ENCODE results near the gene DNAJC18. TPM values are rescaled to one million over a fixed set of nuclear protein-coding genes. Genes with fewer than 3 reads are reported as not detected.

The DNAJC18 gene
- total and polyA plus RNA-seq, 4 donors, result 0.66 to 1.8 (median 0.83) TPM

DNA sequence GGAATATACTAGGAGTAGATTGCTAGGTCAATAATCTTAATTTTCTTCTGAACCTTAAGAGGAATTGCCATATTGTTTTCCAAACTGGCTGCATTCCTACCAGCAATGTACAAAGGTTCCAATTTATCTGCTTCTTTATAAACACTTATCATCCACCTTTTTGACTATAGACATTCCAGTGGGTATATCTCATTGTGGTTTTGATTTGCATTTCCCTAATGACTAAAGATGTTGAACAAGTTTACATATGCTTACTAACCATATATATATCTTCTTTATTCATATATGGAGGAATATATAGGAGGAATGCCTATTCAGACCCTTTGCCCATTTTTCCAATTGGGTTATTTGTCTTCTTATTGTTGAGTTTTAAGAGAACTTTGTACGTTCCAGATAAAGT, 7.6 kb downstream of the DNAJC18 start:
- H3K9me3 ChIP-seq (ENCODE audit: control insufficient read depth in 4 of 4, low read length in 3 of 4), result no peaks in the 10 kb centered on the region
- no peak overlapping the region for H3K27ac ChIP-seq (ENCODE audit: low read depth in 1 of 2, low read length in 2 of 2)
- 90% methylated on average over 1 of the region's 1 CpG for WGBS
- H3K27me3 ChIP-seq (ENCODE audit: control insufficient read depth in 4 of 4, insufficient read depth in 4 of 4, low read length in 3 of 4), result no peaks in the 10 kb centered on the region
- H3K4me3 ChIP-seq (ENCODE audit: low read depth in 1 of 3, low read length in 3 of 3), result no peak overlapping the region
- H3K4me1 ChIP-seq (ENCODE audit: control insufficient read depth in 4 of 4, insufficient read depth in 4 of 4, low read length in 3 of 4), result no peaks in the 10 kb centered on the region
- H3K9ac ChIP-seq (ENCODE audit: low read depth in 1 of 2, low read length in 2 of 2), result no peak overlapping the region
- H3K36me3 ChIP-seq (ENCODE audit: control insufficient read depth in 4 of 4, insufficient read depth in 3 of 4, low read depth in 1 of 4, low read length in 3 of 4), result no peaks in the 10 kb centered on the region
- TF ChIP-seq YY1 (IDR thresholded peaks at IDR 0.05) (no peak), HNF4G (IDR thresholded peaks at IDR 0.05) (no peak), SP1 (IDR thresholded peaks at IDR 0.05) (no peak), TAF1 (conservative IDR thresholded peaks at IDR 0.05) (no peak), RXRA (IDR thresholded peaks at IDR 0.05) (no peak), MAX (IDR thresholded peaks at IDR 0.05) (no peak), GABPA (IDR thresholded peaks at IDR 0.05 in 1 of 2, conservative IDR thresholded peaks at IDR 0.05 in 1 of 2) (no peak), NR2F2 (IDR thresholded peaks at IDR 0.05) (no peak), HNF4A (conservative IDR thresholded peaks at IDR 0.05) (no peak), RAD21 (IDR thresholded peaks at IDR 0.05) (no peak), ZBTB33 (IDR thresholded peaks at IDR 0.05) (no peak)
- TF ChIP-seq, protein P1, sequence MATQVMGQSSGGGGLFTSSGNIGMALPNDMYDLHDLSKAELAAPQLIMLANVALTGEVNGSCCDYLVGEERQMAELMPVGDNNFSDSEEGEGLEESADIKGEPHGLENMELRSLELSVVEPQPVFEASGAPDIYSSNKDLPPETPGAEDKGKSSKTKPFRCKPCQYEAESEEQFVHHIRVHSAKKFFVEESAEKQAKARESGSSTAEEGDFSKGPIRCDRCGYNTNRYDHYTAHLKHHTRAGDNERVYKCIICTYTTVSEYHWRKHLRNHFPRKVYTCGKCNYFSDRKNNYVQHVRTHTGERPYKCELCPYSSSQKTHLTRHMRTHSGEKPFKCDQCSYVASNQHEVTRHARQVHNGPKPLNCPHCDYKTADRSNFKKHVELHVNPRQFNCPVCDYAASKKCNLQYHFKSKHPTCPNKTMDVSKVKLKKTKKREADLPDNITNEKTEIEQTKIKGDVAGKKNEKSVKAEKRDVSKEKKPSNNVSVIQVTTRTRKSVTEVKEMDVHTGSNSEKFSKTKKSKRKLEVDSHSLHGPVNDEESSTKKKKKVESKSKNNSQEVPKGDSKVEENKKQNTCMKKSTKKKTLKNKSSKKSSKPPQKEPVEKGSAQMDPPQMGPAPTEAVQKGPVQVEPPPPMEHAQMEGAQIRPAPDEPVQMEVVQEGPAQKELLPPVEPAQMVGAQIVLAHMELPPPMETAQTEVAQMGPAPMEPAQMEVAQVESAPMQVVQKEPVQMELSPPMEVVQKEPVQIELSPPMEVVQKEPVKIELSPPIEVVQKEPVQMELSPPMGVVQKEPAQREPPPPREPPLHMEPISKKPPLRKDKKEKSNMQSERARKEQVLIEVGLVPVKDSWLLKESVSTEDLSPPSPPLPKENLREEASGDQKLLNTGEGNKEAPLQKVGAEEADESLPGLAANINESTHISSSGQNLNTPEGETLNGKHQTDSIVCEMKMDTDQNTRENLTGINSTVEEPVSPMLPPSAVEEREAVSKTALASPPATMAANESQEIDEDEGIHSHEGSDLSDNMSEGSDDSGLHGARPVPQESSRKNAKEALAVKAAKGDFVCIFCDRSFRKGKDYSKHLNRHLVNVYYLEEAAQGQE (IDR thresholded peaks at IDR 0.05), result no peak
- TF ChIP-seq, protein P2, sequence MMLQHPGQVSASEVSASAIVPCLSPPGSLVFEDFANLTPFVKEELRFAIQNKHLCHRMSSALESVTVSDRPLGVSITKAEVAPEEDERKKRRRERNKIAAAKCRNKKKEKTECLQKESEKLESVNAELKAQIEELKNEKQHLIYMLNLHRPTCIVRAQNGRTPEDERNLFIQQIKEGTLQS (IDR thresholded peaks at IDR 0.05), result no peak
- no peak for DNase-seq (ENCODE audit: low spot score)

DNA sequence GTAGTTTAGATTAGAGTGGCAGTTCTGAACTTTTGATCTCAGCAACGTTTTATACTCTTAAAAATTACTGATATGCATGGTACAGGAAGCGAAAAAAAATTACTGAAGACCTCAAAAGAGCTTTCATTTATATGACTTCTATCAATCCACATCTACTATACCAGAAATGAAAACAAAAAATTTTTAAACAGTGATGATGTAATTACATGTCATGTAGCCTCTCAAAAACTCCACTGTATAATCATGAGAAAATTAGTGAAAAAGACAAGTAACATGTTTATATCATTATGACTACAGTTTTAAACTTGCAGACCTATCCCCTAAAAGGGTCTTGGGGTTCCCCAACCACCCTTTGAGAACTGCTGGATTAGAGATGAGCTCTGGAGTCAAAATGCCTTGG, 9.3 kb downstream of the DNAJC18 start:
- no peak for TF ChIP-seq MAX (IDR thresholded peaks at IDR 0.05)
- TF ChIP-seq RAD21 (IDR thresholded peaks at IDR 0.05), result no peak
- no peak for TF ChIP-seq HNF4G (IDR thresholded peaks at IDR 0.05)
- Histone ChIP-seq H3K9ac (ENCODE audit: low read depth in 1 of 2, low read length in 2 of 2) (no peak overlapping the region), H3K27ac (ENCODE audit: low read depth in 1 of 2, low read length in 2 of 2) (no peak overlapping the region), H3K9me3 (ENCODE audit: control insufficient read depth in 4 of 4, low read length in 3 of 4) (no peaks in the 10 kb centered on the region), H3K27me3 (ENCODE audit: control insufficient read depth in 4 of 4, insufficient read depth in 4 of 4, low read length in 3 of 4) (no peaks in the 10 kb centered on the region), H3K36me3 (ENCODE audit: control insufficient read depth in 4 of 4, insufficient read depth in 3 of 4, low read depth in 1 of 4, low read length in 3 of 4) (no peaks in the 10 kb centered on the region), H3K4me1 (ENCODE audit: control insufficient read depth in 4 of 4, insufficient read depth in 4 of 4, low read length in 3 of 4) (no peaks in the 10 kb centered on the region), H3K4me3 (ENCODE audit: low read depth in 1 of 3, low read length in 3 of 3) (no peak overlapping the region)
- 86% methylated on average over 2 of the region's 2 CpGs for WGBS
- DNase-seq (ENCODE audit: low spot score), result no peak

Measured in liver (tissue), 9 donors.